ENCODE measurements around the gene TMEM81.

TMEM81 gene

GRCh38 chr1:205122489-205122882 lies 38.2 kb upstream of the TMEM81 start:
- no peak for TF ChIP-seq CTCF (IDR thresholded peaks at IDR 0.05; ENCODE audit: low read depth, low read length)
- peak overlapping the region; percentile 80 to 98 for H3K4me3 ChIP-seq (replicated peaks in 1 of 2; ENCODE audit: low read depth in 2 of 2, low read length in 2 of 2)

GRCh38 chr1:205121660-205122488 lies 37.6 kb upstream of the TMEM81 start, which contains the start of gene RBBP5:
Gene RBBP5 (minus strand): TSS chr1:205121978. CDS start chr1:205121873, 105 bp downstream.
- peak; percentile 99 for DNase-seq (ENCODE audit: low read depth in 2 of 2)
- peak; percentile 80 for TF ChIP-seq CTCF (IDR thresholded peaks at IDR 0.05; ENCODE audit: low read depth, low read length)
- H3K4me3 ChIP-seq (replicated peaks in 1 of 2; ENCODE audit: low read depth in 2 of 2, low read length in 2 of 2), result peak within 1 kb of the TSS; percentile 80 to 98

More at GRCh38 chr1:205122489-205122882, 38.2 kb upstream of the TMEM81 start:
- DNase-seq (ENCODE audit: low read depth in 2 of 2), result no peak

GRCh38 chr1:205118752-205119151 lies 34.5 kb upstream of the TMEM81 start:
- no peak for TF ChIP-seq CTCF (IDR thresholded peaks at IDR 0.05; ENCODE audit: low read depth, low read length)
- no peak for DNase-seq (ENCODE audit: low read depth in 2 of 2)
- H3K4me3 ChIP-seq (replicated peaks in 1 of 2; ENCODE audit: low read depth in 2 of 2, low read length in 2 of 2), result no peak overlapping the region

- no peak for TF ChIP-seq CTCF (IDR thresholded peaks at IDR 0.05; ENCODE audit: low read depth, low read length)
- DNase-seq (ENCODE audit: low read depth in 2 of 2), result no peak
- H3K4me3 ChIP-seq (replicated peaks in 1 of 2; ENCODE audit: low read depth in 2 of 2, low read length in 2 of 2), result no peak overlapping the region
Observed at GRCh38 chr1:205111354-205111753, 27.1 kb upstream of the TMEM81 start.

GRCh38 chr1:205109711-205110110 lies 25.5 kb upstream of the TMEM81 start:
- no peak overlapping the region for H3K4me3 ChIP-seq (replicated peaks in 1 of 2; ENCODE audit: low read depth in 2 of 2, low read length in 2 of 2)
- DNase-seq (ENCODE audit: low read depth in 2 of 2), result no peak
- no peak for TF ChIP-seq CTCF (IDR thresholded peaks at IDR 0.05; ENCODE audit: low read depth, low read length)

GRCh38 chr1:205109269-205109668 lies 25.0 kb upstream of the TMEM81 start:
- no peak for DNase-seq (ENCODE audit: low read depth in 2 of 2)
- no peak for TF ChIP-seq CTCF (IDR thresholded peaks at IDR 0.05; ENCODE audit: low read depth, low read length)
- H3K4me3 ChIP-seq (replicated peaks in 1 of 2; ENCODE audit: low read depth in 2 of 2, low read length in 2 of 2), result no peak overlapping the region
